Mesenchymal stem cell (in vitro differentiated cells and primary cell): ENCODE results near the gene RCOR1. TPM values are rescaled to one million over a fixed set of nuclear protein-coding genes. Genes with fewer than 3 reads are reported as not detected.

ENCODE experiments used
- DNase-seq: peaks from one replicate; pipeline ENCODE4 v3.0.0-alpha.2; 2013
- H2AFZ ChIP-seq: one replicate; pipeline ENCODE4 v1.6.1; 2013; ENCODE audit warnings: low read depth, mild to moderate bottlenecking, control low read depth, inconsistent platforms, low read length, moderate library complexity
- H2AK5ac ChIP-seq: 2 replicates; pipeline ENCODE4 v1.6.1; 2013; ENCODE audit warnings: low read length, moderate library complexity, mild to moderate bottlenecking, inconsistent platforms; ENCODE audit not compliant: severe bottlenecking
- H2BK120ac ChIP-seq: one replicate; pipeline ENCODE4 v1.6.1; 2013; ENCODE audit warnings: low read depth, mild to moderate bottlenecking, inconsistent platforms, low read length, moderate library complexity
- H2BK12ac ChIP-seq, 2 experiments: one replicate each; pipeline ENCODE4 v1.6.1; 2013; ENCODE audit warnings: inconsistent platforms in 2 of 2, low read length in 2 of 2, mild to moderate bottlenecking in 2 of 2, moderate library complexity in 2 of 2, control low read depth in 1 of 2
- H2BK15ac ChIP-seq: one replicate; pipeline ENCODE4 v1.6.1; 2013; ENCODE audit warnings: mild to moderate bottlenecking, low read depth, inconsistent platforms; ENCODE audit not compliant: poor library complexity, severe bottlenecking
- H2BK5ac ChIP-seq: 2 replicates; pipeline ENCODE4 v1.6.1; 2013; ENCODE audit warnings: low read depth, mild to moderate bottlenecking, low read length, control low read depth, inconsistent platforms; ENCODE audit not compliant: poor library complexity, severe bottlenecking
- H3K14ac ChIP-seq, 2 experiments: one replicate each; pipeline ENCODE4 v1.6.1; 2013; ENCODE audit warnings: inconsistent platforms in 2 of 2, low read length in 2 of 2, control low read depth in 1 of 2, mild to moderate bottlenecking in 1 of 2, moderate library complexity in 1 of 2
- H3K18ac ChIP-seq, 2 experiments: one replicate each; pipeline ENCODE4 v1.6.1; 2013; ENCODE audit warnings: inconsistent platforms in 2 of 2, low read length in 2 of 2, control low read depth in 1 of 2, low read depth in 1 of 2, mild to moderate bottlenecking in 1 of 2
- H3K23ac ChIP-seq, 2 experiments: one replicate each; pipeline ENCODE4 v1.6.1; 2013; ENCODE audit warnings: inconsistent platforms in 2 of 2, low read length in 2 of 2, mild to moderate bottlenecking in 2 of 2, moderate library complexity in 2 of 2, control low read depth in 1 of 2
- H3K27ac ChIP-seq: 2 replicates; pipeline ENCODE4 v1.5.1; 2013; ENCODE audit warnings: mild to moderate bottlenecking, moderate library complexity, low read length, control low read depth, inconsistent platforms; ENCODE audit not compliant: poor library complexity, severe bottlenecking
- H3K27me3 ChIP-seq, 2 experiments: 2 replicates each; pipeline versions ENCODE4 v1.6.1 to v1.7.0; 2013; ENCODE audit warnings: low read length in 2 of 2, mild to moderate bottlenecking in 2 of 2, moderate library complexity in 2 of 2, control low read depth in 1 of 2, inconsistent platforms in 1 of 2; ENCODE audit not compliant: control insufficient read depth in 1 of 2, insufficient read depth in 1 of 2
- H3K36me3 ChIP-seq, 2 experiments: 2 replicates each; pipeline versions ENCODE4 v1.6.1 to v1.7.0; 2013; ENCODE audit warnings: low read length in 2 of 2, control low read depth in 1 of 2, inconsistent platforms in 1 of 2, low read depth in 1 of 2, mild to moderate bottlenecking in 1 of 2; ENCODE audit not compliant: insufficient read depth in 2 of 2, control insufficient read depth in 1 of 2
- H3K4ac ChIP-seq, 2 experiments: one replicate each; pipeline ENCODE4 v1.6.1; 2013; ENCODE audit warnings: inconsistent platforms in 2 of 2, low read length in 2 of 2, mild to moderate bottlenecking in 2 of 2, moderate library complexity in 2 of 2, control low read depth in 1 of 2, low read depth in 1 of 2
- H3K4me1 ChIP-seq: 2 replicates; pipeline ENCODE4 v1.6.1; 2013; ENCODE audit warnings: low read depth, low read length, control low read depth; ENCODE audit not compliant: control insufficient read depth, insufficient read depth
- H3K4me2 ChIP-seq: 2 replicates; pipeline ENCODE4 v1.6.1; 2013; ENCODE audit warnings: low read length, mild to moderate bottlenecking, inconsistent platforms; ENCODE audit not compliant: poor library complexity, severe bottlenecking
- H3K4me3 ChIP-seq, 2 experiments: 2 replicates each; pipeline versions ENCODE4 v1.5.1 to v1.7.0; 2013; ENCODE audit warnings: low read length in 2 of 2, mild to moderate bottlenecking in 2 of 2, control low read depth in 1 of 2, low read depth in 1 of 2; ENCODE audit not compliant: insufficient read depth in 1 of 2
- H3K79me1 ChIP-seq: replicated peaks from 2 replicates; pipeline ENCODE4 v1.6.1; 2013; ENCODE audit warnings: mild to moderate bottlenecking, control low read depth, low read length, inconsistent platforms; ENCODE audit not compliant: poor library complexity, severe bottlenecking
- H3K9ac ChIP-seq: 2 replicates; pipeline ENCODE4 v1.7.0; 2013; ENCODE audit warnings: mild to moderate bottlenecking, low read length, moderate library complexity
- H3K9me3 ChIP-seq: 2 replicates; pipeline ENCODE4 v1.7.0; 2013; ENCODE audit warnings: mild to moderate bottlenecking, low read length; ENCODE audit not compliant: control insufficient read depth
- H4K8ac ChIP-seq: one replicate; pipeline ENCODE4 v1.6.1; 2013; ENCODE audit warnings: inconsistent platforms, mild to moderate bottlenecking, low read length, moderate library complexity
- H4K91ac ChIP-seq: one replicate; pipeline ENCODE4 v1.6.1; 2013; ENCODE audit warnings: mild to moderate bottlenecking, low read length, inconsistent platforms
- WGBS: methylation state at CpG from one replicate; pipeline ENCODE4 v1.1.7; 2013; ENCODE audit warnings: mixed read lengths; 5-methylcytosine and 5-hydroxymethylcytosine counted together
- polyA plus RNA-seq, 2 experiments: library from polyadenylated mRNA; stranded (reverse); fragments of 200-250 nt; gene quantifications; one replicate each; pipeline ENCODE4 v1.2.3, GENCODE V29; 2013

The RCOR1 gene
- 13.8 TPM for polyA plus RNA-seq (2013, experiment 1 of 2)
- polyA plus RNA-seq (2013, experiment 2 of 2): 13.5 TPM

- Histone ChIP-seq H3K27ac (peak within 1 kb of the TSS; percentile 96), H3K27me3 (no peaks in the 10 kb centered on the region), H3K4ac (peak within 1 kb of the TSS; percentile 87 to 92), H2BK12ac (peak within 1 kb of the TSS in 1 of 2 experiments; percentile 68), H3K9me3 (no peaks in the 10 kb centered on the region), H3K4me3 (peak within 1 kb of the TSS; percentile 91 to 98), H4K91ac (peak within 1 kb of the TSS; percentile 94), H2BK5ac (peak within 1 kb of the TSS; percentile 94), H4K8ac (peak within 1 kb of the TSS; percentile 93), H3K36me3 (no peaks in the 10 kb centered on the region), H2BK120ac (peak within 1 kb of the TSS; percentile 99), H3K14ac (peak within 1 kb of the TSS; percentile 81 to 95), H2AFZ (peak within 1 kb of the TSS; percentile 58), H3K4me2 (peak within 1 kb of the TSS; percentile 100), H2AK5ac (no peak within 1 kb of the TSS), H3K18ac (peak within 1 kb of the TSS; percentile 96 to 99), H3K9ac (peak within 1 kb of the TSS; percentile 91), H3K79me1 (peaks cover 18% of the 10 kb centered on the region), H3K23ac (peak within 1 kb of the TSS in 1 of 2 experiments; percentile 96), H2BK15ac (peak within 1 kb of the TSS; percentile 97), H3K4me1 (peaks cover 20% of the 10 kb centered on the region)
- DNase-seq: peak; percentile 98
- under 1% methylated on average over 39 of the region's 96 CpGs for WGBS
Observed at GRCh38 chr14:102591944-102592762, at the start of gene RCOR1. TSS of gene RCOR1 (plus strand) at chr14:102592649. CDS start at chr14:102592887, 238 bp downstream.

- Histone ChIP-seq H2BK15ac (no peak overlapping the region), H3K4me1 (peaks cover 21% of the 10 kb centered on the region), H3K27me3 (peaks cover 31 to 60% of the 10 kb centered on the region in 2 experiments), H2BK120ac (peak overlapping the region; percentile 11), H2AFZ (no peak overlapping the region), H2AK5ac (no peak overlapping the region), H4K8ac (peak overlapping the region; percentile 59), H3K14ac (no peak overlapping the region), H3K79me1 (no peaks in the 10 kb centered on the region), H3K27ac (no peak overlapping the region), H2BK5ac (no peak overlapping the region), H3K18ac (peak overlapping the region in 1 of 2 experiments; percentile 63), H3K9ac (no peak overlapping the region), H4K91ac (no peak overlapping the region), H3K4ac (peak overlapping the region in 1 of 2 experiments; percentile 35), H3K36me3 (no peaks in the 10 kb centered on the region), H3K9me3 (no peaks in the 10 kb centered on the region), H3K4me3 (no peak overlapping the region), H2BK12ac (peak overlapping the region; percentile 35 to 76), H3K23ac (no peak overlapping the region), H3K4me2 (peak overlapping the region; percentile 27)
- DNase-seq: no peak
- 19% methylated on average over 34 of the region's 43 CpGs for WGBS
Observed at GRCh38 chr14:102544046-102544746, 48.3 kb upstream of the RCOR1 start.

- no peak overlapping the region for H2BK120ac ChIP-seq
- H2BK12ac ChIP-seq: peak overlapping the region in 1 of 2 experiments; percentile 77
- no peaks in the 10 kb centered on the region for H3K36me3 ChIP-seq
- no peak overlapping the region for H4K91ac ChIP-seq
- no peaks in the 10 kb centered on the region for H3K79me1 ChIP-seq
- H2BK5ac ChIP-seq: no peak overlapping the region
- peak overlapping the region in 1 of 2 experiments; percentile 12 for H3K14ac ChIP-seq
- DNase-seq: no peak
- peak overlapping the region; percentile 63 for H2BK15ac ChIP-seq
- H4K8ac ChIP-seq: peak overlapping the region; percentile 87
- H2AK5ac ChIP-seq: no peak overlapping the region
- H3K9me3 ChIP-seq: no peaks in the 10 kb centered on the region
- H3K9ac ChIP-seq: no peak overlapping the region
- H2AFZ ChIP-seq: no peak overlapping the region
- H3K18ac ChIP-seq: peak overlapping the region; percentile 14 to 63
- no peak overlapping the region for H3K27ac ChIP-seq
- H3K27me3 ChIP-seq: peaks cover 31 to 54% of the 10 kb centered on the region in 2 experiments
- H3K4me1 ChIP-seq: peaks cover 21% of the 10 kb centered on the region
- WGBS: 17% methylated on average over 38 of the region's 66 CpGs
- peak overlapping the region; percentile 27 for H3K4me2 ChIP-seq
- peak overlapping the region in 1 of 2 experiments; percentile 37 for H3K23ac ChIP-seq
- peak overlapping the region in 1 of 2 experiments; percentile 35 for H3K4ac ChIP-seq
- no peak overlapping the region for H3K4me3 ChIP-seq
Observed at GRCh38 chr14:102544747-102545460, 47.5 kb upstream of the RCOR1 start.
